Renal cortical epithelial cell (primary cell): ENCODE data around the gene TCP11. TPM values are rescaled to one million over a fixed set of nuclear protein-coding genes. Genes with fewer than 3 reads are reported as not detected.

Source experiments
- DNase-seq: peaks from one replicate; pipeline ENCODE4 v3.0.0-alpha.2; 2011; ENCODE audit warnings: low read depth
- total RNA-seq: library from RNA; depleted of rRNA; stranded (reverse); fragments of >200 nt; gene quantifications from 2 replicates; pipeline ENCODE4 v1.2.3, GENCODE V29; 2014

The TCP11 gene
- total RNA-seq, 1 donor from 2014 or later = 0.60 TPM

GRCh38 chr6:35092362-35093117 is 48.6 kb downstream of the TCP11 start:
- peak; percentile 75 for DNase-seq

- no peak for DNase-seq
These were observed 49.6 kb downstream of the TCP11 start for GRCh38 chr6:35091346-35092083.

- no peak for DNase-seq
These were observed 50.4 kb downstream of the TCP11 start for GRCh38 chr6:35090734-35091133.

- peak; percentile 62 for DNase-seq
These were observed 51.1 kb downstream of the TCP11 start for GRCh38 chr6:35089935-35090505.

- DNase-seq = no peak
These were observed 51.8 kb downstream of the TCP11 start for GRCh38 chr6:35089216-35089934.

- DNase-seq = no peak
These were observed 52.6 kb downstream of the TCP11 start for GRCh38 chr6:35088281-35089215.

GRCh38 chr6:35087361-35088280 is 53.5 kb downstream of the TCP11 start:
- DNase-seq = no peak

- no peak for DNase-seq
These were observed 54.3 kb downstream of the TCP11 start for GRCh38 chr6:35086636-35087360.

GRCh38 chr6:35086282-35086632 is 54.9 kb downstream of the TCP11 start:
- DNase-seq = no peak

GRCh38 chr6:35085359-35086281 is 55.5 kb downstream of the TCP11 start:
- DNase-seq = no peak

- no peak for DNase-seq
These were observed 56.5 kb downstream of the TCP11 start for GRCh38 chr6:35084511-35085203.

GRCh38 chr6:35084041-35084491 is 57.1 kb downstream of the TCP11 start:
- DNase-seq = no peak

- DNase-seq = no peak
These were observed 57.6 kb downstream of the TCP11 start for GRCh38 chr6:35083507-35083906.

GRCh38 chr6:35082733-35083403 is 58.3 kb downstream of the TCP11 start:
- DNase-seq = no peak

- DNase-seq = no peak
These were observed 59.0 kb downstream of the TCP11 start for GRCh38 chr6:35082046-35082732.

- DNase-seq = no peak
These were observed 59.7 kb downstream of the TCP11 start for GRCh38 chr6:35081426-35081851.
